GM23248 (cell line): ENCODE measurements around the gene SGTA.

Experiments
- EZH2 ChIP-seq: fragments of 200-600 bp; sonication (generic); IDR thresholded peaks from 2 replicates; pipeline ENCODE4 v1.6.1; 2018; ENCODE audit warnings: antibody characterized with exemption, mild to moderate bottlenecking; ENCODE audit not compliant: insufficient read depth, poor library complexity, severe bottlenecking
- EZH2phosphoT487 ChIP-seq: fragments of 200-600 bp; sonication (generic); IDR thresholded peaks from 2 replicates; pipeline ENCODE4 v1.6.1; 2018; ENCODE audit warnings: antibody characterized with exemption, moderate library complexity, mild to moderate bottlenecking, low read depth; ENCODE audit not compliant: insufficient read depth

DNA sequence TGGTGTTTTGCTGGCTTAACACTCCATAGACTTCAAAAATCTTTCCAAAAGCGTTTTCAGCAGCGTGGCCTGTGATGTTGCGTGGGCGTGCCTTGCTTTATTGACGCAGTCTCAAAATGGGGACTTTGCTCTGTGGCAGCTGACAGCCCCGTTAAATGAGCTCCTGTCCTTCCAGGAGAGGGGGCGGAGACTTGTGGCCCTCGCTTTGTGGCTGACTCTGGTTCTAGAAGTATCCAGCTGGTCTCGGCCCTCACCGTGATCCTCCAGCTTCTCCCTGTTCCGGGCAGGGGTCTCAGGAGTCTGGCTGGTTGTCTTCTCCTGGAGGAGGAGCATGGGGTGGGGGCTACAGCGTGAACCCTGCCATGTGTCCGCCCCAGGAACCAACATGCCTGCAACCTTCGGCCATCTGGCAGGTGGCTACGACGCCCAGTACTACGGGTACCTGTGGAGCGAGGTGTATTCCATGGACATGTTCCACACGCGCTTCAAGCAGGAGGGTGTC, 28.2 kb upstream of the SGTA start:
- TF ChIP-seq EZH2phosphoT487 (no peak), EZH2 (no peak)
